SK-N-SH (cell line): ENCODE data around the gene CEBPB. TPM values are rescaled to one million over a fixed set of nuclear protein-coding genes. Genes with fewer than 3 reads are reported as not detected.

Experiments used
- CTCF ChIA-PET: fragments of 300-600, 350-600 bp; formaldehyde crosslinking; extraction: SDS; loops from one replicate; lab custom pipeline; 2021; lab: Yijun Ruan, JAX
- POLR2A ChIA-PET: fragments of 350-600 bp; sonication (Branson Sonifier 250); formaldehyde crosslinking; extraction: SDS; loops from one replicate; lab custom pipeline; 2020; ENCODE audit warnings: antibody characterized with exemption, inconsistent platforms; lab: Yijun Ruan, JAX
- DNase-seq: peaks from one replicate; pipeline ENCODE4 v3.0.0; 2012
- H2AFZ ChIP-seq: fragments of 200-600 bp; sonication (generic); 2 replicates; pipeline ENCODE4 v1.8.1; 2016; ENCODE audit warnings: antibody characterized with exemption, mild to moderate bottlenecking, low read depth
- H3F3A ChIP-seq: fragments of 200-600 bp; sonication (generic); replicated peaks from 2 replicates; pipeline ENCODE3; 2016; ENCODE audit warnings: antibody characterized with exemption, mild to moderate bottlenecking; ENCODE audit not compliant: insufficient read depth
- H3K27ac ChIP-seq, 2 experiments: fragments of 200-500 bp in 1 of 2; fragments of 200-600 bp in 1 of 2; sonication (Bioruptor generic) in 1 of 2; sonication (generic), shearing (Covaris generic) in 1 of 2; 2 replicates each; pipeline versions ENCODE4 v1.5.1 to v1.6.1; 2014 to 2016; ENCODE audit warnings: low read depth in 2 of 2, inconsistent platforms in 1 of 2, low read length in 1 of 2, mild to moderate bottlenecking in 1 of 2, mixed read lengths in 1 of 2
- H3K27me3 ChIP-seq: fragments of 200-600 bp; sonication (generic), shearing (Covaris generic); 2 replicates; pipeline ENCODE4 v1.6.1; 2016; ENCODE audit warnings: mixed run types; ENCODE audit not compliant: insufficient read depth
- H3K36me3 ChIP-seq, 2 experiments: fragments of 200-500 bp in 1 of 2; fragments of 200-600 bp in 1 of 2; sonication (Bioruptor generic) in 1 of 2; sonication (generic) in 1 of 2; replicated peaks in 1 of 2; 2 replicates each; pipeline versions ENCODE3 to v1.5.1; 2014 to 2016; ENCODE audit warnings: low read length in 1 of 2, mild to moderate bottlenecking in 1 of 2; ENCODE audit not compliant: insufficient read depth in 2 of 2, control insufficient read depth in 1 of 2
- H3K4me1 ChIP-seq, 2 experiments: fragments of 200-500 bp in 1 of 2; fragments of 200-600 bp in 1 of 2; sonication (Bioruptor generic) in 1 of 2; sonication (generic), shearing (Covaris generic) in 1 of 2; 2 replicates each; pipeline versions ENCODE4 v1.5.1 to v1.6.1; 2014 to 2016; ENCODE audit warnings: low read depth in 1 of 2, low read length in 1 of 2, mixed run types in 1 of 2; ENCODE audit not compliant: insufficient read depth in 2 of 2, control insufficient read depth in 1 of 2
- H3K4me2 ChIP-seq: fragments of 200-600 bp; sonication (generic), shearing (Covaris generic); 2 replicates; pipeline ENCODE4 v1.6.1; 2017; ENCODE audit warnings: mixed run types
- H3K4me3 ChIP-seq, 2 experiments: fragments of 200-500 bp in 1 of 2; fragments of 200-600 bp in 1 of 2; sonication (Bioruptor generic) in 1 of 2; sonication (generic), shearing (Covaris generic) in 1 of 2; 2 replicates each; pipeline versions ENCODE4 v1.5.1 to v1.8.1; 2014 to 2016; ENCODE audit warnings: low read depth in 2 of 2, inconsistent platforms in 1 of 2, low read length in 1 of 2, mild to moderate bottlenecking in 1 of 2, mixed read lengths in 1 of 2, moderate library complexity in 1 of 2
- H3K79me2 ChIP-seq: fragments of 200-600 bp; sonication (generic); 2 replicates; pipeline ENCODE4 v1.8.1; 2017; ENCODE audit warnings: mild to moderate bottlenecking; ENCODE audit not compliant: insufficient read depth
- H3K9ac ChIP-seq: fragments of 200-600 bp; sonication (generic); 2 replicates; pipeline ENCODE4 v1.6.1; 2017; ENCODE audit warnings: mixed run types
- H3K9me2 ChIP-seq: fragments of 200-600 bp; sonication (generic); 2 replicates; pipeline ENCODE4 v1.6.1; 2017; ENCODE audit warnings: mixed run types
- H3K9me3 ChIP-seq: fragments of 200-600 bp; sonication (generic); 2 replicates; pipeline ENCODE4 v1.6.1; 2017; ENCODE audit warnings: mixed run types, mild to moderate bottlenecking, moderate library complexity
- H4K20me1 ChIP-seq: fragments of 200-600 bp; sonication (generic); 2 replicates; pipeline ENCODE4 v1.6.1; 2017; ENCODE audit warnings: mild to moderate bottlenecking, mixed run types; ENCODE audit not compliant: insufficient read depth
- ELF1 ChIP-seq: IDR thresholded peaks from 2 replicates; pipeline ENCODE4 v1.4.0; 2012
- EP300 ChIP-seq, 2 experiments: IDR thresholded peaks; 2 replicates each; pipeline versions ENCODE4 v1.4.0 to v1.6.1; 2012; ENCODE audit warnings: borderline replicate concordance in 1 of 2, low read depth in 1 of 2, low read length in 1 of 2
- FOSL2 ChIP-seq: IDR thresholded peaks from 2 replicates; pipeline ENCODE4 v1.4.0; 2012; ENCODE audit warnings: low read depth, mild to moderate bottlenecking, moderate library complexity, borderline replicate concordance
- FOXJ3 ChIP-seq: sonication (generic); formaldehyde crosslinking; IDR thresholded peaks from 2 replicates; pipeline ENCODE4 v1.5.1; 2020; ENCODE audit warnings: mild to moderate bottlenecking, missing genetic modification reagents
- FOXM1 ChIP-seq: IDR thresholded peaks from 2 replicates; pipeline ENCODE4 v1.4.0; 2012; ENCODE audit warnings: low read depth, mild to moderate bottlenecking
- GATA2 ChIP-seq: sonication (generic); formaldehyde crosslinking; IDR thresholded peaks from 2 replicates; pipeline ENCODE4 v1.5.0; 2020; ENCODE audit warnings: mild to moderate bottlenecking, missing genetic modification reagents
- JUND ChIP-seq: IDR thresholded peaks from 2 replicates; pipeline ENCODE4 v1.4.0; 2012
- MEF2A ChIP-seq: IDR thresholded peaks from 2 replicates; pipeline ENCODE4 v1.4.0; 2012; ENCODE audit warnings: low read depth, borderline replicate concordance
- NFIC ChIP-seq: IDR thresholded peaks from 2 replicates; pipeline ENCODE4 v1.4.0; 2012; ENCODE audit warnings: borderline replicate concordance
- NRF1 ChIP-seq: IDR thresholded peaks from 2 replicates; pipeline ENCODE4 v1.6.1; 2012; ENCODE audit warnings: low read depth, mild to moderate bottlenecking, low read length
- POLR2AphosphoS5 ChIP-seq: IDR thresholded peaks from 2 replicates; pipeline ENCODE4 v1.6.1; 2012; ENCODE audit warnings: low read depth, low read length
- RAD21 ChIP-seq: IDR thresholded peaks from 2 replicates; pipeline ENCODE4 v1.6.1; 2012; ENCODE audit warnings: mild to moderate bottlenecking, low read length
- RCOR1 ChIP-seq: fragments of 150-350 bp; IDR thresholded peaks from 2 replicates; pipeline ENCODE4 v1.6.1; 2017; ENCODE audit warnings: antibody characterized with exemption, low read length
- RXRA ChIP-seq: IDR thresholded peaks from 2 replicates; pipeline ENCODE4 v1.4.0; 2012; ENCODE audit warnings: low read depth, mild to moderate bottlenecking, borderline replicate concordance
- SIN3A ChIP-seq: IDR thresholded peaks from 2 replicates; pipeline ENCODE4 v1.6.1; 2012; ENCODE audit warnings: low read depth, mild to moderate bottlenecking, low read length, moderate library complexity, borderline replicate concordance
- TAF1 ChIP-seq: IDR thresholded peaks from 2 replicates; pipeline ENCODE4 v1.6.1; 2012; ENCODE audit warnings: low read depth, mild to moderate bottlenecking, low read length, moderate library complexity, borderline replicate concordance
- TCF12 ChIP-seq: IDR thresholded peaks from 2 replicates; pipeline ENCODE4 v1.4.0; 2012
- TEAD4 ChIP-seq: IDR thresholded peaks from 2 replicates; pipeline ENCODE4 v1.4.0; 2012; ENCODE audit warnings: mild to moderate bottlenecking, borderline replicate concordance; ENCODE audit not compliant: insufficient read depth
- YY1 ChIP-seq: IDR thresholded peaks from 2 replicates; pipeline ENCODE4 v1.4.0; 2012; ENCODE audit warnings: low read depth, mild to moderate bottlenecking
- WGBS: methylation state at CpG from one replicate; pipeline ENCODE4 v1.1.6; 2017; ENCODE audit warnings: low lambda C conversion rate; 5-methylcytosine and 5-hydroxymethylcytosine counted together
- polyA plus RNA-seq, 3 experiments: library from polyadenylated mRNA; depleted of rRNA; stranded (reverse); fragments of >200 nt; gene quantifications; 2 replicates each; pipeline ENCODE4 v1.2.3, GENCODE V29; 2012
- TF ChIP-seq, protein P1 (sequence below): fragments of 200-600 bp; sonication (generic); IDR thresholded peaks from 2 replicates; pipeline ENCODE4 v1.6.1; 2017; ENCODE audit warnings: antibody characterized with exemption, mild to moderate bottlenecking, moderate library complexity
- TF ChIP-seq, protein P2 (sequence below): IDR thresholded peaks from 2 replicates; pipeline ENCODE4 v1.4.0; 2012; ENCODE audit warnings: low read depth, borderline replicate concordance

CEBPB gene
- polyA plus RNA-seq, 1 of the 3 experiments (the other 2 are of a cell fraction), result 14.7 TPM

DNA sequence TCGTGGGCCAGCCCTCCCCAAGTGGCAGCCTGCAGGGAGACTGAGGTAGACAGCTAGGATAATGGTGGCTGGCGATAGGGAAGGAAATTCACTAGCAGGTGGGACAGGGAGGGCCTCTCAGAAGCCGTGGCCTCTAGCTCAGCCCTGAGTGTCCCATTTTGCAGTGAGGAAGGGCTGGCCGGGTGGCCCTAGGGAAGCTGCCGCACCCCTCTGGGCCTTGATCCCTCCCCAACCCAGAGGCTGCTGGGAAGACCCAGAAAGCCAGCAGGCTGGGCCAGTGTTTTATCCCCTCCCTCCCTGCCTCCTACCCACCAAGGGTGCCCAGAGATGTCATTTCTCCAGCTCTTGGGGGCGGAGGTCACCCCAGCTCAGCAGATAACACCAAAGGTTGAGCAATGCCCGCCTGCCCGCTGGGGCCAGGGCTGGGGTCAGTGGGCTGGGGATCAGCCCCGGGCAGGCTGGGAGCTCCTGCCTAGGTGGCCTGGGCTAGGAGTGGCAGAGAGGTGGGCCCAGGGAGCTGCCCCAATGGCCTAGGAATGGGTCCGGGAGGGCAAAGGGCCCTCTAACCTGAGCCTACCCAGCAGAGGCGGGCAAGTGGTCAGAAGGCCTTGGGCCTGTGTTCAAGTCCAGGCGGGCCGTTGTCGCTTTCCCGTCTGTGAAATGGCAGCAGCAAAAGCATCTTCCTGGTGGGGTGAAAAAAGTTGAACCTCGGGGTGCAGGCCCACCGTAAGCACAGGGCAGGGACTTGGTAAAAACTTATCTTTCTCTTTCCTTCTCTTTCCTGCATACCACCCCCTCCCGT lies 1.6 kb upstream of the CEBPB start:
- Histone ChIP-seq H3K79me2 (peaks cover 27% of the 10 kb centered on the region), H3K36me3 (peaks cover 0 to 6% of the 10 kb centered on the region in 2 experiments), H3K9me2 (no peaks in the 10 kb centered on the region), H3K4me3 (no peak overlapping the region), H3K9me3 (no peaks in the 10 kb centered on the region), H3F3A (peaks cover 8% of the 10 kb centered on the region), H3K27me3 (no peaks in the 10 kb centered on the region), H4K20me1 (peaks cover 17% of the 10 kb centered on the region), H3K4me1 (peaks cover 4 to 16% of the 10 kb centered on the region in 2 experiments; a peak in 3 of 4 replicates), H2AFZ (no peak overlapping the region), H3K9ac (no peak overlapping the region), H3K27ac (no peak overlapping the region), H3K4me2 (no peak overlapping the region)
- WGBS, result 91% methylated on average over 15 of the region's 18 CpGs
- ChIA-PET CTCF (interaction anchor here (0.9 to 15.3 kb wide), 12 partner anchors 9 to 408 kb away, joined by 3 to 281 read pairs (median 6); no protein-coding TSS in a partner anchor), POLR2A (interaction anchor here (1.1 kb wide), 1 partner anchor 277 kb away, joined by 3 read pairs; no protein-coding TSS in a partner anchor)
- TF ChIP-seq TAF1, result no peak
- no peak for TF ChIP-seq FOXJ3 (CRISPR knock-in tag)
- TF ChIP-seq FOXM1, result no peak
- TF ChIP-seq SIN3A, result no peak
- TF ChIP-seq RXRA, result no peak
- TF ChIP-seq, protein P1, sequence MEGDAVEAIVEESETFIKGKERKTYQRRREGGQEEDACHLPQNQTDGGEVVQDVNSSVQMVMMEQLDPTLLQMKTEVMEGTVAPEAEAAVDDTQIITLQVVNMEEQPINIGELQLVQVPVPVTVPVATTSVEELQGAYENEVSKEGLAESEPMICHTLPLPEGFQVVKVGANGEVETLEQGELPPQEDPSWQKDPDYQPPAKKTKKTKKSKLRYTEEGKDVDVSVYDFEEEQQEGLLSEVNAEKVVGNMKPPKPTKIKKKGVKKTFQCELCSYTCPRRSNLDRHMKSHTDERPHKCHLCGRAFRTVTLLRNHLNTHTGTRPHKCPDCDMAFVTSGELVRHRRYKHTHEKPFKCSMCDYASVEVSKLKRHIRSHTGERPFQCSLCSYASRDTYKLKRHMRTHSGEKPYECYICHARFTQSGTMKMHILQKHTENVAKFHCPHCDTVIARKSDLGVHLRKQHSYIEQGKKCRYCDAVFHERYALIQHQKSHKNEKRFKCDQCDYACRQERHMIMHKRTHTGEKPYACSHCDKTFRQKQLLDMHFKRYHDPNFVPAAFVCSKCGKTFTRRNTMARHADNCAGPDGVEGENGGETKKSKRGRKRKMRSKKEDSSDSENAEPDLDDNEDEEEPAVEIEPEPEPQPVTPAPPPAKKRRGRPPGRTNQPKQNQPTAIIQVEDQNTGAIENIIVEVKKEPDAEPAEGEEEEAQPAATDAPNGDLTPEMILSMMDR, result no peak
- no peak for TF ChIP-seq NRF1
- no peak for TF ChIP-seq ELF1
- TF ChIP-seq RAD21, result no peak
- no peak for TF ChIP-seq MEF2A
- TF ChIP-seq YY1, result no peak
- no peak for TF ChIP-seq NFIC
- TF ChIP-seq EP300 (IDR thresholded peaks at IDR 0.05; ENCODE audit: borderline replicate concordance in 1 of 2, low read depth in 1 of 2, low read length in 1 of 2), result no peak
- TF ChIP-seq RCOR1, result no peak
- no peak for TF ChIP-seq FOSL2
- DNase-seq, result no peak

DNA sequence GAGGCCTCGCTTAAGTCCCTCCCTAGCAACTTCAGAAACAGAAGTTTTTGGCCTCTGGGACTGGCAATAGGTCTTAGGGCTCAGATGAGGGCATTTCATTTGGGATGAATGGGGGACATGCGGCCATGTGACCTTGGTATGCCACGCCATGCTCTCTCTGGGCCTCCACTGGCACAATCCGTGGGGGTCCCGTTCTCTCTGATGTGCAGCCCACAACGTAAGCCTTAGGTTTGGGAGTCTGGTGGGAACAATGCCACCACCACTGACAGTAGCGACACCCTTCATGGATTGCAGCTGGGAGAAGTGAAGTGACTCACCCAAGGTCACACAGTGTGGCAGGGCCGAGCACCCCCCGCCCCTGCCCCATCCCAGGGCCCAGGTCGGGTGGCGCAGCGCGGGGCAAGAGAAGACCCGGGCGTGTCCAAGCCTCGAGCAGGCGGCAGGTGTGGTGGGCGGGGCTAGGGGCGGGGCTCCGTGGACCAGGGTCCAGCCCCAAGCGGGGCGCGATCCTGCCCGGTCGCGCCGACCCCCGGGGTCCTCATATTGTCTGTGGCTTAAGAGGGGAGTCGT lies 864 bp upstream of the CEBPB start:
- peak overlapping the region; percentile 65; the same call in 1 of the 2 replicates for H2AFZ ChIP-seq
- 47% methylated on average over 27 of the region's 29 CpGs for WGBS
- POLR2A ChIA-PET, result interaction anchor here (1.1 kb wide), 1 partner anchor 276 kb away, joined by 3 read pairs; no protein-coding TSS in a partner anchor
- TF ChIP-seq, protein P2, sequence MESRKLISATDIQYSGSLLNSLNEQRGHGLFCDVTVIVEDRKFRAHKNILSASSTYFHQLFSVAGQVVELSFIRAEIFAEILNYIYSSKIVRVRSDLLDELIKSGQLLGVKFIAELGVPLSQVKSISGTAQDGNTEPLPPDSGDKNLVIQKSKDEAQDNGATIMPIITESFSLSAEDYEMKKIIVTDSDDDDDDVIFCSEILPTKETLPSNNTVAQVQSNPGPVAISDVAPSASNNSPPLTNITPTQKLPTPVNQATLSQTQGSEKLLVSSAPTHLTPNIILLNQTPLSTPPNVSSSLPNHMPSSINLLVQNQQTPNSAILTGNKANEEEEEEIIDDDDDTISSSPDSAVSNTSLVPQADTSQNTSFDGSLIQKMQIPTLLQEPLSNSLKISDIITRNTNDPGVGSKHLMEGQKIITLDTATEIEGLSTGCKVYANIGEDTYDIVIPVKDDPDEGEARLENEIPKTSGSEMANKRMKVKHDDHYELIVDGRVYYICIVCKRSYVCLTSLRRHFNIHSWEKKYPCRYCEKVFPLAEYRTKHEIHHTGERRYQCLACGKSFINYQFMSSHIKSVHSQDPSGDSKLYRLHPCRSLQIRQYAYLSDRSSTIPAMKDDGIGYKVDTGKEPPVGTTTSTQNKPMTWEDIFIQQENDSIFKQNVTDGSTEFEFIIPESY, result no peak
- TF ChIP-seq POLR2AphosphoS5 (no peak), RXRA (no peak), MEF2A (no peak), GATA2 (CRISPR knock-in tag) (no peak), SIN3A (no peak), TEAD4 (no peak), NRF1 (no peak), TCF12 (no peak), JUND (no peak)
- TF ChIP-seq, all 33 proteins: peak for 0
- Histone ChIP-seq H3K4me1 (peaks cover 4 to 19% of the 10 kb centered on the region in 2 experiments; a peak in 3 of 4 replicates), H3K9me2 (no peaks in the 10 kb centered on the region), H3K4me2 (peak overlapping the region; percentile 80; the same call in 1 of the 2 replicates), H3K27me3 (no peaks in the 10 kb centered on the region), H3K36me3 (peaks cover 0 to 7% of the 10 kb centered on the region in 2 experiments), H3K4me3 (peak overlapping the region in 1 of 2 experiments; percentile 73; a peak in 2 of 4 replicates), H4K20me1 (peaks cover 24% of the 10 kb centered on the region), H3K79me2 (peaks cover 34% of the 10 kb centered on the region), H3K27ac (no peak overlapping the region), H3K9me3 (no peaks in the 10 kb centered on the region), H3F3A (peaks cover 8% of the 10 kb centered on the region), H3K9ac (no peak overlapping the region)
- CTCF ChIA-PET, result interaction anchor here (0.6 to 15.3 kb wide), 15 partner anchors 10 to 399 kb away, joined by 3 to 281 read pairs (median 4); no protein-coding TSS in a partner anchor
- no peak for DNase-seq
